RWPE1 (cell line): Measurements from ENCODE around the gene SLC13A5.

Source experiments
- CTCF ChIA-PET: fragments of 350-600 bp; sonication (Branson Sonifier 250); formaldehyde crosslinking; extraction: SDS; loops from one replicate; lab custom pipeline; 2021; lab: Yijun Ruan, JAX
- POLR2A ChIA-PET: fragments of 400-600 bp; formaldehyde crosslinking; extraction: SDS; loops from one replicate; lab custom pipeline; 2020; ENCODE audit warnings: antibody characterized with exemption; ENCODE audit not compliant: low non-redundant PET; lab: Yijun Ruan, JAX
- DNase-seq: peaks from one replicate; pipeline ENCODE4 v3.0.0; 2012; ENCODE audit warnings: low spot score
- H3K27ac ChIP-seq: fragments of 450-650 bp; 2 replicates; pipeline ENCODE4 v1.5.1; 2017
- TF ChIP-seq, protein P1 (sequence below): fragments of 450-650 bp; conservative IDR thresholded peaks from 2 replicates; pipeline ENCODE4 v1.5.1; 2017; ENCODE audit warnings: low read depth, mild to moderate bottlenecking

SLC13A5 gene

DNA sequence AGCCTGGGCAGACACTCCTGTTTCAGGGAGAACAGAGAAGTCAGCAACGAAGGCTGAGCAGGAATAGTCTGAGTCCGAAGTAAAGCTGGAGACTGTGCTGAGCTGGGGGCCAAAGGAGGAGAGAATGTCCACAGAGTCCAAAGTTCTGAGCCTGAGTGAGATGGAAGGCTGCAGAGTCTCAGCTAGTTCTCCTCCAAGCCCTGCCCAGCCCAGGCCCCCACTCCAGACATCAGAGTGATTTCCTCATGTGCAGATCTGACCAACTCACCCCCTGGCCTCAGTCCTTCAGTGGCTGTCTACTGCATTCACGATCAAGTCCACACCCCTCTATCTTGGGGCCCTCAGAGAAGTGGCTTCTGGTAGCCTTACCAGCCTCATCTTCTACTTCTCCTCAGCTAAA is 21.6 kb downstream of the SLC13A5 start:
- CTCF ChIA-PET = interaction anchor here (0.7 to 1.0 kb wide), 4 partner anchors 9 to 1553 kb away, joined by 3 to 4 read pairs (median 3); no protein-coding TSS in a partner anchor
- POLR2A ChIA-PET = no interaction called here
- TF ChIP-seq, protein P1, sequence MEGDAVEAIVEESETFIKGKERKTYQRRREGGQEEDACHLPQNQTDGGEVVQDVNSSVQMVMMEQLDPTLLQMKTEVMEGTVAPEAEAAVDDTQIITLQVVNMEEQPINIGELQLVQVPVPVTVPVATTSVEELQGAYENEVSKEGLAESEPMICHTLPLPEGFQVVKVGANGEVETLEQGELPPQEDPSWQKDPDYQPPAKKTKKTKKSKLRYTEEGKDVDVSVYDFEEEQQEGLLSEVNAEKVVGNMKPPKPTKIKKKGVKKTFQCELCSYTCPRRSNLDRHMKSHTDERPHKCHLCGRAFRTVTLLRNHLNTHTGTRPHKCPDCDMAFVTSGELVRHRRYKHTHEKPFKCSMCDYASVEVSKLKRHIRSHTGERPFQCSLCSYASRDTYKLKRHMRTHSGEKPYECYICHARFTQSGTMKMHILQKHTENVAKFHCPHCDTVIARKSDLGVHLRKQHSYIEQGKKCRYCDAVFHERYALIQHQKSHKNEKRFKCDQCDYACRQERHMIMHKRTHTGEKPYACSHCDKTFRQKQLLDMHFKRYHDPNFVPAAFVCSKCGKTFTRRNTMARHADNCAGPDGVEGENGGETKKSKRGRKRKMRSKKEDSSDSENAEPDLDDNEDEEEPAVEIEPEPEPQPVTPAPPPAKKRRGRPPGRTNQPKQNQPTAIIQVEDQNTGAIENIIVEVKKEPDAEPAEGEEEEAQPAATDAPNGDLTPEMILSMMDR = no peak

DNA sequence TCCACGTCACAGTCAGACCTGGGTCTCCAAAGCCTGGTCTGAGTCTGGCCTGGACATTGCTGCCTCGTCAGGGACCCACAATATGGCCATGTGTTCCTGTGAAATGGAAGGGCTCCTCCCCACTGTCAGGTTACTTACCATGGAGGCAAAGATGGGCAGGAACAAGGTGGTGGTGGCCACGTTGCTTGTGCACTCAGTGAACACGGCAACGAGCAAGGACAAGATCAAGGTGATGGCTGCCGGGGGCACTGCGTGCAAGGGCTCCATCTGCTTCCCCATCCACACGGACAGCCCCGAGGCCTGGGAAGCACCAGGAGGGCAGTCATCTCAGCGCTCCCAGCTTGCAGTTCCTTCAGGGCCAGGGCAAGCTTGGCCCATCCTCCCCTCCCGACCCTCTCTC is 22.5 kb downstream of the SLC13A5 start:
- POLR2A ChIA-PET = no interaction called here

More for the DNA sequence above, 21.6 kb downstream of the SLC13A5 start:
- DNase-seq = no peak
- H3K27ac ChIP-seq = no peak overlapping the region

DNA sequence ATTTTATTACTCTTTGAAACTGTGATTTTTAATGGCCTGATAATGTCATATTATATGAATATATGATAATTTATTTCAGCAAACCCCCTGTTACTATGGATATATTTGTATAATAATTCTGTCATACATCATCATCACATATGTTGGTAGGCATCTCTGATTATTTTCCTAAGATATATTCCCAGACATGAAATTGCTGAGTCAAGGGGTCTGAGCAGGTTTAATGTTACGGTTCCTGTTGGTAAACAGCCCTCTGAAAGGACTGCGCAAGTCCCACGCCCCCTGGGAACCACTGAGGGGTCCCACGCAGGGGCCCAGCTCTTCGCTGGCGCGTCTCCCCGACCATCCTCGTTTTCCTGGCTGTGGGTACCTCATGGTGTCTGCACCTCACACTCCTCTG is 24.2 kb downstream of the SLC13A5 start:
- ChIA-PET CTCF (no interaction called here), POLR2A (no interaction called here)
- no peak for DNase-seq
- no peak overlapping the region for H3K27ac ChIP-seq
- TF ChIP-seq, protein P1 = no peak

More for the DNA sequence above, 22.5 kb downstream of the SLC13A5 start:
- no peak for DNase-seq
- CTCF ChIA-PET = interaction anchor here (0.7 kb wide), 1 partner anchor 1554 kb away, joined by 4 read pairs; no protein-coding TSS in a partner anchor
- H3K27ac ChIP-seq = no peak overlapping the region
- TF ChIP-seq, protein P1 = no peak

DNA sequence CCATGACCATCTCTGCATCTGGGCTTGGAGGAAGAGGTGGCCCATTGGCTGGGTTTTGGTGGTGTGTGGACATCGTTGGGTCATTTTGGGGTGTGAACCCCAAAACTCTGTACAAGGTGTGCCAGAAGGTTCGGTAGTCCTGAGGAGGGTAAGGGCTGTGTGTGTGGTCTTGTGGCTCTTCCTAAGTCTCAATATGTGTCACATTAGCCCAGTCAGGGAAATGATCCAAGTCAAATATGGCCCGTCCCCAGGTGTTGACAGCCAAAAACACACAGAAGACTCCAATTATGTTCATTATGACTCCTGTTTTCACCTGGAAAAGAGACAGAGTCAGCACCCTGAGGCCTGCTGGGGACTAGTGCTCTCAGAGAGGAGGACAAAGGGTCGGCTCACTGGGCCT is 27.1 kb downstream of the SLC13A5 start:
- H3K27ac ChIP-seq = no peak overlapping the region
- CTCF ChIA-PET = interaction anchor here (0.6 kb wide), 1 partner anchor 14 kb away, joined by 3 read pairs; no protein-coding TSS in a partner anchor
- POLR2A ChIA-PET = no interaction called here
- TF ChIP-seq, protein P1 = no peak
- DNase-seq = no peak

DNA sequence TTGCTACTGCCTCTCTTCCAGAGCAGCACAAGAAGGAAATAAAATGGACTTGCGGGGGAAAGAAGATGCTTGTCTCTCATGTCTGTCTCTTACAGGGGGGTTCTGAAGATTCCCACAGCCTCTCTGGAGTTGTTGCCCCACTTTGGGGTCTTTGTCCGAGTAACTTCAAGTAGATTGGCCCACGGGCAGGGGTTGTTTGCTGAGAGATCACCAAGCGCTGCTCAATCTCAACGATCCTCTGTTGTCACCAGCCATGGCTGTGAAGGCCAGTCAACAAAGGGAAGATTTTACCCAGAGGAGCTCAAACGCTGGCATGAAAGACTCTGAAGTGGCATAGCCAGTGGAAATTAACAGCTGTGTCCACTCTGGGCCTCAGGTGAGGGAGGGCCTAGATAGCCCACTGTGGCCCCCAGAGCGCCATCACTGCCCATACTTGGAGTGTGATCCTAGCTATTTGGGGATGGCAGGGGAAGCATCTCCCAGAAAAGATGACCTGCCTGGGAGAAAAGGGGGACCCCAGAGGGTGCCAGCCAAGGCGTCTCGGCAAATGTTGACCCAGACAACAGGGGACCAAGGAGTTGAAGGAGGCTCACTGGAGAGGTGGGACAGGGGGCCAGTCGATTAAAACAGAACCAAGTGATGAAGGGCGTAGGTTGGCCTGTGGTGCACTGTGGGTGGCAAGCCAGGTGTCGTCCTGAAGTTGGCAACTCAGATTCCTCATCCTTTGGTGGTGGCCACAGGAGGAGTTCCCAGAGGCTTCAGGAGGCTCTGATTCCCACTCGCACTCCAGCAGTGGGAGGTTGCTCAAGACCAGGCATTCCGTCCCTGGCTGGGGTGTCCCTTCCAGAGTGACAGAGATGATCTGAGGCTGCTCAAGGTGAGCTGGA is 28.0 kb downstream of the SLC13A5 start:
- TF ChIP-seq, protein P1 = no peak
- no peak for DNase-seq
- no peak overlapping the region for H3K27ac ChIP-seq
- CTCF ChIA-PET = interaction anchor here (0.6 to 0.7 kb wide), 2 partner anchors 9 to 15 kb away, joined by 3 to 4 read pairs; no protein-coding TSS in a partner anchor
- POLR2A ChIA-PET = no interaction called here

DNA sequence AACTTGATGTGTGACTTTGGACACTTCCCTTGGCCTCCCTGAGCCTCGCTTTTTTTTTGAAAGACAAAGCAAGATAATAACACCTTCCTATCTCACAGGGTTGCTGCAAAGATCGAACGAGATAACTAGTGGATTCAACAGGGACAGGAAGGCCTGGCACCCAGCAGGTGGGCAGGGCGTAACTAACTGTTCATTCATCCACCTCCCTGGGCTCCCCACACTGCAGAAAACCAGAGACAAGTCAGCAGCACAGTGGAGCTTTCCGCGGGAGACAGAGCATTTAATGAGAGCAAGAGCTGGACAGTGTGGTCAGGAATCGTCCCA is 28.7 kb downstream of the SLC13A5 start:
- H3K27ac ChIP-seq = no peak overlapping the region
- TF ChIP-seq, protein P1 = no peak
- CTCF ChIA-PET = no interaction called here
- POLR2A ChIA-PET = no interaction called here
- DNase-seq = no peak
